ENCODE data around the gene C1orf50.

Gene C1orf50

DNA sequence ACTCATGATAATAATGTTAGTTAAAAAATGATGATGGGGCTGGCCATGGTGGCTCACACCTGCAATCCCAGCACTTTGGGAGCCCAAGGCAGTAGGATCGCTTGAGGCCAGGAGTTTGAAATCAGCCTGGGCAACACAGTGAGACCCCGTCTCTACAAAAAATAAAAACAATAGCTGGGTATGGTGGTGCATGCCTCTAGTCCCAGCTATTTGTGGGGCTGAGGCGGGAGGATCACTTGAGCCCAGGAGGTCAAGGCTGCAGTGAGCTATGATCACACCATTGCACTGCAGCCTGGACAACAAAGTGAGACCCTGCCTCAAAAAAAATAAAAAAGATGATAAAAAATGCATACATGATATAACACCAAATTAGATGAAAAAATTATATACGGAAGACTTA, 5.5 kb upstream of the C1orf50 start:
- TF ChIP-seq, protein P1, sequence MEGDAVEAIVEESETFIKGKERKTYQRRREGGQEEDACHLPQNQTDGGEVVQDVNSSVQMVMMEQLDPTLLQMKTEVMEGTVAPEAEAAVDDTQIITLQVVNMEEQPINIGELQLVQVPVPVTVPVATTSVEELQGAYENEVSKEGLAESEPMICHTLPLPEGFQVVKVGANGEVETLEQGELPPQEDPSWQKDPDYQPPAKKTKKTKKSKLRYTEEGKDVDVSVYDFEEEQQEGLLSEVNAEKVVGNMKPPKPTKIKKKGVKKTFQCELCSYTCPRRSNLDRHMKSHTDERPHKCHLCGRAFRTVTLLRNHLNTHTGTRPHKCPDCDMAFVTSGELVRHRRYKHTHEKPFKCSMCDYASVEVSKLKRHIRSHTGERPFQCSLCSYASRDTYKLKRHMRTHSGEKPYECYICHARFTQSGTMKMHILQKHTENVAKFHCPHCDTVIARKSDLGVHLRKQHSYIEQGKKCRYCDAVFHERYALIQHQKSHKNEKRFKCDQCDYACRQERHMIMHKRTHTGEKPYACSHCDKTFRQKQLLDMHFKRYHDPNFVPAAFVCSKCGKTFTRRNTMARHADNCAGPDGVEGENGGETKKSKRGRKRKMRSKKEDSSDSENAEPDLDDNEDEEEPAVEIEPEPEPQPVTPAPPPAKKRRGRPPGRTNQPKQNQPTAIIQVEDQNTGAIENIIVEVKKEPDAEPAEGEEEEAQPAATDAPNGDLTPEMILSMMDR (IDR thresholded peaks at IDR 0.05; ENCODE audit: insufficient read depth, low read depth, low read length, missing control alignments), result no peak
- H3K4me3 ChIP-seq (ENCODE audit: low read depth, low read length), result no peak overlapping the region
- no peak for DNase-seq (ENCODE audit: low read depth)

DNA sequence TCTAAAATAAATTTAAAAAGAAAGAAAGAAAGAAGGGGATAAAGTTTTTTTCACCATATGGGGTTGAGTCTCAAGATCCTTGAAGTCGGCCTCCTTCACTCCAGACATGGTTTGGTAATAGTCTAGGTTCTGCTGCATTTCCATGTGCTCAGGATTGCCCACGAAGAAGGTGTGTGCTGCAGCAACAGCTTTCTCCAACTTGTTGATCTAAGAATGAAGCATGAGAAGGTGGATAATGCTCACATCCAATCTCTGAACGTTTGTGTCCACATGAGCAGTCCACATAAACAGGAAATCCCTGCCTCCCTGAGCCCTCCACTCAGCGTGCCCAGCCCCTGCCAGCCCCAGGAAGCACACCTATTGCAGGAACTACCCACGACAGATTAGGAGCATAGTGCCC, 4.8 kb upstream of the C1orf50 start:
- TF ChIP-seq, protein P1 (IDR thresholded peaks at IDR 0.05; ENCODE audit: insufficient read depth, low read depth, low read length, missing control alignments), result no peak
- H3K4me3 ChIP-seq (ENCODE audit: low read depth, low read length), result no peak overlapping the region
- no peak for DNase-seq (ENCODE audit: low read depth)

DNA sequence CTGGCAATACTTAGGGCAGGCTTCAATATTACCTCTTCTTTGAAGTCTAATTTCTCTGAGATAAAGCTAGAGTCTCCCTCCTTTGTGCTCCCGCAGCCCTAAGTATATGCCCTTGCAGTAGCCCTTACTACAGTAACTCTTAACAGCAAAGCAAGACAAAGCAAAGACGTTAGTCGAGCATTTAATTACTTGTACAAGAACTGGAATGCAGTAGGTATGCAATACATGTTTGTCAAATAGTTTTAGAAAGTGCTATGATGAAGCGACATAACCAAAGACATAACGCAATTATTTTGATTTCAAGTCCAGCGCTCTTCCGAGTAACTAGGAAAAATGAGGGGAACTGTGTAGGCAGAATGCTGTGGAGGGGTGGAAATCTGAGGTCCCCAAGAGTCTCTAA, 1.8 kb upstream of the C1orf50 start:
- H3K4me3 ChIP-seq (ENCODE audit: low read depth, low read length), result peak overlapping the region; percentile 99
- DNase-seq (ENCODE audit: low read depth), result no peak
- TF ChIP-seq, protein P1 (IDR thresholded peaks at IDR 0.05; ENCODE audit: insufficient read depth, low read depth, low read length, missing control alignments), result no peak

DNA sequence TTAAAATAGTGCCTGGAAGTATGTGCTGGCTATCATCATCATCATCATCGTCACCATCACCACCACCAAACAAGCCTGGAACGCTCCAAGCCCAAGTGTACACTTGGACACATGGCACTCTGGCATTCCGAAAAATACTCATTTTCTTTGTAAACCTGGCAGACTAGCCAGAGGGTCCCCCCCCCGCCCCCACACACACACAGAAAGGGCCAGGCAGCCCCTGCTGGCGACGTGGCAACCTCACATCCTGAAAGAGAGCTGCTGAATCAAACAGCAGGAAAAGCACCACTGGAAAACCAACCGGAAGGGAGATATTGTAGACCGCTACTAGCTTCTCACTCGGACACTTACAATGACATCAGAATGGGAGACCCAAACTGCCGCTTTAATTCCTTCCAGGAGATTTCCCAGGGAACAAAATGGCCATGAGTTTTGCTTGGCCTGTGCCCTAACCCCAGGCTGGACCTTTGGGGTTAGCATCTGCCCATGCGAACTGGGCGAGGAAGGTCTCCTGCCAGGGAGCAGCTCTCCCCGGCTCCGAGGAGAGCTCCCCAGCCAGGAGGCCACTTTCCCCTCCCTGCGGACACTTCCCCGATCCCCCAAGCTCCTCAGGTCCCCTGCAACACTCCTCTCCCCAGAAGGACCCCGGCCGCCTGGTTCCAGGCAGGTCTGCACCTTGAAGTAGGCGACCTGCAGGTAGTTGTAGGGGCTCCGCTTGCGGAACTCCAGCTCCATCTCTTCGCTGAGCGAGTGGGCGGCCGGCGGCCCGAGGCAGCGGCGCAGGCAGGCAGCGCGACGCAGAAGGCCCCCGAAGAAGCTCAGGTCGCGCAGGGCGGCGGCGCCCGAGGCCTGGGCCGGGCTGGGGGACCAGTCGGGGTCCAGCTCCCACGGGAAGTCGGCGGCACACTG, 963 bp upstream of the C1orf50 start:
- peak; percentile 58 for DNase-seq (ENCODE audit: low read depth)
- H3K4me3 ChIP-seq (ENCODE audit: low read depth, low read length), result peak overlapping the region; percentile 99
- TF ChIP-seq, protein P1 (IDR thresholded peaks at IDR 0.05; ENCODE audit: insufficient read depth, low read depth, low read length, missing control alignments), result peak; percentile 48

DNA sequence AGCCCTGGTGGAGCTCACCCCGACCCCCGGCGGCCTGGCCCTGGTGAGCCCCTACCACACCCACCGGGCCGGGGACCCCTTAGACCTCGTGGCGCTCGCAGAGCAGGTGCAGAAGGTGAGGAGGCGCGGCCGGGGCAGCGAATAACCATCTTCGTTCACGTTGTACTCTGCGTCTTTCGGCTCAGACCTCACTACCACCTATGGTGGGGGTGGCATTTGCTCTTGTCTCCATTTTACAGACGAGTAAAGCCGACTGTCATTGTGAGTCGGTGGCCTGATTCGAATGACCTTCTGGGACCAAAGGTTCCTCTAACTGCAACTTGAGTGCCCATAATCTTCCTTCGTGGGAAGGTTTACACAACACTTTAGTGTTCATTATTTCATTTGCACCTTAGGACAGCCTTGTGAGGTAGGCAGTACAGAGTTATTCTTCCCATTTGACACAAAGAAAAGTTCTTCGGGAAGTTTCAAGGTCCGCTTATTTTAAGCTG, 506 bp downstream of the C1orf50 start:
- TF ChIP-seq, protein P1 (IDR thresholded peaks at IDR 0.05; ENCODE audit: insufficient read depth, low read depth, low read length, missing control alignments), result no peak
- H3K4me3 ChIP-seq (ENCODE audit: low read depth, low read length), result peak overlapping the region; percentile 99
- DNase-seq (ENCODE audit: low read depth), result no peak

DNA sequence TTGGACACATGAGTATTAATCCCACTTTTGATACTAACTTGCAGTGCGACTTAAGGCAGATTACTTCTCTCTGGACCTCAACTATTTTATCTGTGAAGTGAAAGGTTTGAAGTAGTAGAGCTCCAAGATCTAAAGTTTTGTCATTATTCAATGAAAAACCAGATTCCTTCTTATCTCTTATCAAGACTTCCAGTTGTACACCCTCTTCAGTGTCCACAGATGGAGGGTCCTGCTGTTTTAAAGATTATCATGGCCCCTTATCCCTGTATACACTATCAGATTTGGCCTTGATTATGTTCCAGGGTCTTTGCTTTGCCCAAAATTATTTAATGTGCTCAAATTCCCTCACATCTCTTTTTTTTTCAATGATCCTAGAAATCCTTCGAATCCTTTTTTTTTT, 1.1 kb downstream of the C1orf50 start:
- no peak for DNase-seq (ENCODE audit: low read depth)
- TF ChIP-seq, protein P1 (IDR thresholded peaks at IDR 0.05; ENCODE audit: insufficient read depth, low read depth, low read length, missing control alignments), result no peak
- peak overlapping the region; percentile 99 for H3K4me3 ChIP-seq (ENCODE audit: low read depth, low read length)
